ENCODE data around the gene ZIC2.

Gene ZIC2

GRCh38 chr13:99980824-99981734, 505 bp upstream of the ZIC2 start:
- DNase-seq (ENCODE audit: extremely low read depth, insufficient read length), result peak; percentile 49
- no peaks in the 10 kb centered on the region for H3K36me3 ChIP-seq (ENCODE audit: control insufficient read depth, insufficient read depth, low read length)
- no peak for TF ChIP-seq CTCF (IDR thresholded peaks at IDR 0.05; ENCODE audit: insufficient read depth, low read length, poor library complexity, severe bottlenecking)
- peak overlapping the region; percentile 60 for H3K4me3 ChIP-seq (replicated peaks; ENCODE audit: low read depth, low read length)
- H3K27me3 ChIP-seq (replicated peaks; ENCODE audit: control insufficient read depth, insufficient read depth, low read length), result no peaks in the 10 kb centered on the region; the same call in 1 of the 2 replicates

- H3K27me3 ChIP-seq (replicated peaks; ENCODE audit: control insufficient read depth, insufficient read depth, low read length), result no peaks in the 10 kb centered on the region; the same call in 1 of the 2 replicates
- no peaks in the 10 kb centered on the region for H3K36me3 ChIP-seq (ENCODE audit: control insufficient read depth, insufficient read depth, low read length)
- no peak overlapping the region for H3K4me3 ChIP-seq (replicated peaks; ENCODE audit: low read depth, low read length)
- DNase-seq (ENCODE audit: extremely low read depth, insufficient read length), result no peak
- no peak for TF ChIP-seq CTCF (IDR thresholded peaks at IDR 0.05; ENCODE audit: insufficient read depth, low read length, poor library complexity, severe bottlenecking)
Measured at GRCh38 chr13:99982036-99982730, 599 bp downstream of the ZIC2 start.

GRCh38 chr13:99982731-99983498, 1.3 kb downstream of the ZIC2 start:
- TF ChIP-seq CTCF (IDR thresholded peaks at IDR 0.05; ENCODE audit: insufficient read depth, low read length, poor library complexity, severe bottlenecking), result no peak
- no peak overlapping the region for H3K4me3 ChIP-seq (replicated peaks; ENCODE audit: low read depth, low read length)
- no peaks in the 10 kb centered on the region; the same call in 1 of the 2 replicates for H3K27me3 ChIP-seq (replicated peaks; ENCODE audit: control insufficient read depth, insufficient read depth, low read length)
- H3K36me3 ChIP-seq (ENCODE audit: control insufficient read depth, insufficient read depth, low read length), result no peaks in the 10 kb centered on the region
- DNase-seq (ENCODE audit: extremely low read depth, insufficient read length), result no peak

- DNase-seq (ENCODE audit: extremely low read depth, insufficient read length), result no peak
- H3K4me3 ChIP-seq (replicated peaks; ENCODE audit: low read depth, low read length), result no peak overlapping the region
Measured at GRCh38 chr13:99983499-99984401, 2.2 kb downstream of the ZIC2 start.

More at GRCh38 chr13:99983499-99984401, 2.2 kb downstream of the ZIC2 start:
- H3K36me3 ChIP-seq (ENCODE audit: control insufficient read depth, insufficient read depth, low read length), result no peaks in the 10 kb centered on the region
- no peak for TF ChIP-seq CTCF (IDR thresholded peaks at IDR 0.05; ENCODE audit: insufficient read depth, low read length, poor library complexity, severe bottlenecking)
- no peaks in the 10 kb centered on the region; the same call in 1 of the 2 replicates for H3K27me3 ChIP-seq (replicated peaks; ENCODE audit: control insufficient read depth, insufficient read depth, low read length)

Measured in GM06990 (cell line).